H9 (cell line): ENCODE data around the gene TP73. TPM values are rescaled to one million over a fixed set of nuclear protein-coding genes. Genes with fewer than 3 reads are reported as not detected.

ENCODE experiments used
- DNase-seq: peaks from one replicate; pipeline ENCODE4 v3.0.0-alpha.2; 2017
- H2AFZ ChIP-seq: one replicate; pipeline ENCODE4 v1.6.1; 2013; ENCODE audit warnings: mild to moderate bottlenecking, low read length, control low read depth, moderate library complexity
- H2AK5ac ChIP-seq: 2 replicates; pipeline ENCODE4 v1.6.1; 2013; ENCODE audit warnings: low read length, control low read depth, mixed read lengths; ENCODE audit not compliant: insufficient read length
- H2BK120ac ChIP-seq: one replicate; pipeline ENCODE4 v1.6.1; 2013; ENCODE audit warnings: low read depth, mild to moderate bottlenecking, low read length, control low read depth, inconsistent platforms; ENCODE audit not compliant: poor library complexity, severe bottlenecking
- H2BK12ac ChIP-seq: 2 replicates; pipeline ENCODE4 v1.6.1; 2013; ENCODE audit warnings: low read length, control low read depth, mixed read lengths, low read depth; ENCODE audit not compliant: insufficient read length
- H2BK15ac ChIP-seq: 2 replicates; pipeline ENCODE4 v1.6.1; 2013; ENCODE audit warnings: low read depth, low read length, control low read depth
- H2BK20ac ChIP-seq: one replicate; pipeline ENCODE4 v1.6.1; 2013; ENCODE audit warnings: low read depth, mild to moderate bottlenecking, low read length, control low read depth, inconsistent platforms; ENCODE audit not compliant: poor library complexity, severe bottlenecking
- H2BK5ac ChIP-seq: 2 replicates; pipeline ENCODE4 v1.6.1; 2013; ENCODE audit warnings: low read length, control low read depth, mixed read lengths; ENCODE audit not compliant: insufficient read length
- H3K14ac ChIP-seq: 2 replicates; pipeline ENCODE4 v1.6.1; 2013; ENCODE audit warnings: low read length, control low read depth; ENCODE audit not compliant: insufficient read depth
- H3K18ac ChIP-seq: 2 replicates; pipeline ENCODE4 v1.6.1; 2013; ENCODE audit warnings: low read depth, mild to moderate bottlenecking, mixed read lengths, low read length, control low read depth; ENCODE audit not compliant: insufficient read length
- H3K23ac ChIP-seq: 2 replicates; pipeline ENCODE4 v1.6.1; 2013; ENCODE audit warnings: low read length, control low read depth, mixed read lengths, low read depth; ENCODE audit not compliant: insufficient read length
- H3K23me2 ChIP-seq: 2 replicates; pipeline ENCODE4 v1.6.1; 2013; ENCODE audit warnings: low read depth, mild to moderate bottlenecking, mixed read lengths, low read length, control low read depth; ENCODE audit not compliant: insufficient read length, poor library complexity, severe bottlenecking
- H3K27ac ChIP-seq: 2 replicates; pipeline ENCODE4 v1.5.1; 2013; ENCODE audit warnings: low read length, control low read depth, mixed read lengths, low read depth; ENCODE audit not compliant: insufficient read length
- H3K27me3 ChIP-seq: 2 replicates; pipeline ENCODE4 v1.6.1; 2013; ENCODE audit warnings: low read length, control low read depth, inconsistent platforms; ENCODE audit not compliant: insufficient read depth
- H3K4ac ChIP-seq: 2 replicates; pipeline ENCODE4 v1.6.1; 2013; ENCODE audit warnings: low read depth, mild to moderate bottlenecking, control low read depth, inconsistent platforms, low read length, moderate library complexity
- H3K4me1 ChIP-seq: 2 replicates; pipeline ENCODE4 v1.6.1; 2013; ENCODE audit warnings: low read length, control low read depth, inconsistent platforms; ENCODE audit not compliant: insufficient read depth
- H3K4me2 ChIP-seq: 2 replicates; pipeline ENCODE4 v1.6.1; 2013; ENCODE audit warnings: low read length, control low read depth, mixed read lengths; ENCODE audit not compliant: insufficient read length, insufficient read depth
- H3K56ac ChIP-seq: 2 replicates; pipeline ENCODE4 v1.6.1; 2013; ENCODE audit warnings: low read depth, mild to moderate bottlenecking, mixed read lengths, low read length, control low read depth; ENCODE audit not compliant: insufficient read length
- H3K79me1 ChIP-seq: 2 replicates; pipeline ENCODE4 v1.6.1; 2013; ENCODE audit warnings: low read depth, mild to moderate bottlenecking, moderate library complexity, low read length, control low read depth, inconsistent platforms; ENCODE audit not compliant: insufficient read depth, poor library complexity, severe bottlenecking
- H3K79me2 ChIP-seq: 2 replicates; pipeline ENCODE4 v1.6.1; 2013; ENCODE audit warnings: low read length, control low read depth, inconsistent platforms; ENCODE audit not compliant: insufficient read depth
- H3K9ac ChIP-seq: 2 replicates; pipeline ENCODE4 v1.6.1; 2013; ENCODE audit warnings: low read length, control low read depth, mixed read lengths; ENCODE audit not compliant: insufficient read length; ENCODE audit errors: extremely low read depth
- H3K9me3 ChIP-seq: one replicate; pipeline ENCODE4 v1.6.1; 2013; ENCODE audit warnings: low read depth, low read length, inconsistent platforms; ENCODE audit not compliant: control insufficient read depth
- H3T11ph ChIP-seq: one replicate; pipeline ENCODE4 v1.6.1; 2013; ENCODE audit warnings: mild to moderate bottlenecking, low read length, control low read depth, inconsistent platforms
- H4K20me1 ChIP-seq: one replicate; pipeline ENCODE4 v1.6.1; 2013; ENCODE audit not compliant: control insufficient read depth, insufficient read length, insufficient read depth
- H4K5ac ChIP-seq: 2 replicates; pipeline ENCODE4 v1.6.1; 2013; ENCODE audit warnings: low read depth, mild to moderate bottlenecking, mixed read lengths, low read length, control low read depth; ENCODE audit not compliant: insufficient read length
- H4K8ac ChIP-seq: replicated peaks from 2 replicates; pipeline ENCODE4 v1.6.1; 2013; ENCODE audit warnings: low read length, control low read depth, mixed read lengths, low read depth; ENCODE audit not compliant: insufficient read length
- H4K91ac ChIP-seq: 2 replicates; pipeline ENCODE4 v1.6.1; 2013; ENCODE audit warnings: low read depth, mild to moderate bottlenecking, moderate library complexity, mixed read lengths, low read length, control low read depth; ENCODE audit not compliant: insufficient read length
- H3K27ac Mint-ChIP-seq, 3 experiments: 2 replicates in 2 of 3; 3 replicates in 1 of 3; pipeline ENCODE4 v1.8.0; 2020 to 2021; ENCODE audit warnings: mixed read lengths in 3 of 3, mild to moderate bottlenecking in 1 of 3, moderate library complexity in 1 of 3
- H3K27me3 Mint-ChIP-seq: 2 replicates; pipeline ENCODE4 v1.8.0; 2021; ENCODE audit warnings: low read depth, mild to moderate bottlenecking, moderate library complexity, mixed read lengths
- H3K36me3 Mint-ChIP-seq, 3 experiments: 2 replicates in 2 of 3; 3 replicates in 1 of 3; pipeline ENCODE4 v1.8.0; 2020 to 2021; ENCODE audit warnings: low read depth in 3 of 3, mixed read lengths in 3 of 3; ENCODE audit not compliant: insufficient read depth in 1 of 3
- H3K4me1 Mint-ChIP-seq, 2 experiments: 2 replicates each; pipeline ENCODE4 v1.8.0; 2020; ENCODE audit warnings: mixed read lengths in 2 of 2
- H3K4me3 Mint-ChIP-seq, 2 experiments: 2 replicates in 1 of 2; 3 replicates in 1 of 2; pipeline ENCODE4 v1.8.0; 2020 to 2021; ENCODE audit warnings: mild to moderate bottlenecking in 2 of 2, mixed read lengths in 2 of 2, moderate library complexity in 1 of 2
- H3K9me3 Mint-ChIP-seq, 2 experiments: 2 replicates in 1 of 2; 3 replicates in 1 of 2; pipeline ENCODE4 v1.8.0; 2020; ENCODE audit warnings: mild to moderate bottlenecking in 2 of 2, mixed read lengths in 2 of 2, moderate library complexity in 1 of 2
- WGBS: extraction: QIAGEN DNeasy Blood & Tissue Kit; methylation state at CpG from one replicate; pipeline ENCODE4 v1.1.7; 2013; ENCODE audit warnings: missing lambda C conversion rate, low lambda C conversion rate, mixed read lengths; ENCODE audit not compliant: insufficient read length; ENCODE audit errors: extremely low coverage; 5-methylcytosine and 5-hydroxymethylcytosine counted together
- total RNA-seq: library from RNA; stranded (reverse); gene quantifications from 2 replicates; pipeline ENCODE4 v1.2.1, GENCODE V29; 2021
- TF ChIP-seq, protein P1 (sequence below): fragments of 200-600 bp; sonication (generic); conservative IDR thresholded peaks from 3 replicates; pipeline ENCODE4 v1.8.0; 2021; ENCODE audit warnings: antibody characterized with exemption, mild to moderate bottlenecking

Gene TP73
- total RNA-seq, 1 experiment from 2014 or later, result 4.7 TPM

DNA sequence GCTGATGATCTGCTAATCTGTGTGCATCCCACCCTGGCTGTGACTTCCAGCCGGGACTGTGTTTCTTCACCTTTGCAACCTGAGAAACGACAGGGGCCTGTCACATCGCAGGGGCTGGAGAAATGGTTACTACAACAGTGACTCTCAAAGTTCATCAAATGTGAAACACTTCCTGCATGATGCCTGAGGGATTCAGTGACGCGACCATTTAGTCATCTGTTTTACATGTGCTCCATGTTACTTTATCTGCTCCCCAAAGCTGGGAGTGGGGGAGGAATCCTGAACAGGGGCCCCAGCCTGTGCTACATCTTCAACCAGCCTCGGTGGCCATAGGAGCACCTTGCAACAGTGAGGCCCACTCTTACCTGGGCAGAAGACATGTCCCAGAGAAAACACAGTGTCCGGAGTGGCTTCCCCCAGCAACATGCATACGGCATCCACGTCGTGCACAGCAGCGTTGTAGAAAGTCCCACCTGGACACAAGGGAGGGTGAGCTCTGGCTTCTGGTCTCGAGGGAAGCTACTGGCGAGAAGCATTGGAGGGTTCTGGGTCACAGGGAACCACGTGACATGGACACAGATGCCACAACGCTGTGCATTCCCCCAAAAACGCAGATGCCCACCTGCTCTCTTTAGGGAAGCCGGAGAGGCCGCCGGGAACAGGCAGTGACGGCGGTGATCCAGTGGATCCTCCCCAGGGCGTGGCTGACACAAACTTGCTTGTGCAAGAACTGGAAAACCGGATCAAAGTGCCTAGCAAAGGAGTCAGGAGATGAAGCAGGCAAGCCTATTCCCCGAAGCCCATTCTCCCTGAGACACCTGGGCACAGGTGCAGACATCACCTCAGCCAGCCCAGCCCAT lies 90.4 kb downstream of the TP73 start:
- TF ChIP-seq, protein P1, sequence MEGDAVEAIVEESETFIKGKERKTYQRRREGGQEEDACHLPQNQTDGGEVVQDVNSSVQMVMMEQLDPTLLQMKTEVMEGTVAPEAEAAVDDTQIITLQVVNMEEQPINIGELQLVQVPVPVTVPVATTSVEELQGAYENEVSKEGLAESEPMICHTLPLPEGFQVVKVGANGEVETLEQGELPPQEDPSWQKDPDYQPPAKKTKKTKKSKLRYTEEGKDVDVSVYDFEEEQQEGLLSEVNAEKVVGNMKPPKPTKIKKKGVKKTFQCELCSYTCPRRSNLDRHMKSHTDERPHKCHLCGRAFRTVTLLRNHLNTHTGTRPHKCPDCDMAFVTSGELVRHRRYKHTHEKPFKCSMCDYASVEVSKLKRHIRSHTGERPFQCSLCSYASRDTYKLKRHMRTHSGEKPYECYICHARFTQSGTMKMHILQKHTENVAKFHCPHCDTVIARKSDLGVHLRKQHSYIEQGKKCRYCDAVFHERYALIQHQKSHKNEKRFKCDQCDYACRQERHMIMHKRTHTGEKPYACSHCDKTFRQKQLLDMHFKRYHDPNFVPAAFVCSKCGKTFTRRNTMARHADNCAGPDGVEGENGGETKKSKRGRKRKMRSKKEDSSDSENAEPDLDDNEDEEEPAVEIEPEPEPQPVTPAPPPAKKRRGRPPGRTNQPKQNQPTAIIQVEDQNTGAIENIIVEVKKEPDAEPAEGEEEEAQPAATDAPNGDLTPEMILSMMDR, result no peak
- Histone ChIP-seq H2AFZ (no peak overlapping the region), H3K14ac (no peak overlapping the region), H3T11ph (no peak overlapping the region), H3K4ac (no peak overlapping the region), H3K23ac (no peak overlapping the region), H2BK20ac (no peak overlapping the region), H4K20me1 (peaks cover 5% of the 10 kb centered on the region), H3K56ac (no peak overlapping the region), H4K91ac (no peak overlapping the region), H3K23me2 (peaks cover 11% of the 10 kb centered on the region), H3K79me2 (peaks cover 2% of the 10 kb centered on the region; the same call in 1 of the 2 replicates), H2BK15ac (no peak overlapping the region), H2AK5ac (no peak overlapping the region), H2BK120ac (no peak overlapping the region), H3K27ac (no peak overlapping the region), H3K9me3 (no peaks in the 10 kb centered on the region), H3K79me1 (no peaks in the 10 kb centered on the region), H4K5ac (no peak overlapping the region), H2BK5ac (no peak overlapping the region), H3K4me1 (peaks cover 5% of the 10 kb centered on the region; the same call in 1 of the 2 replicates), H3K9ac (no peak overlapping the region), H3K4me2 (no peak overlapping the region), H3K18ac (no peak overlapping the region), H2BK12ac (no peak overlapping the region), H4K8ac (no peak overlapping the region), H3K27me3 (no peaks in the 10 kb centered on the region)
- Mint-ChIP-seq H3K27ac (no peak overlapping the region), H3K4me3 (no peak overlapping the region), H3K9me3 (no peaks in the 10 kb centered on the region), H3K36me3 (peaks cover 24 to 43% (median 38%) of the 10 kb centered on the region in 3 experiments; a peak in 6 of 7 replicates), H3K4me1 (peaks cover 18 to 19% of the 10 kb centered on the region in 2 experiments), H3K27me3 (no peaks in the 10 kb centered on the region; the same call in 1 of the 2 replicates)
- DNase-seq, result no peak
- no CpG with 5 or more reads among the region's 24 CpGs for WGBS
